ENCODE measurements around the gene OR2D2.
A peak's percentile ranks its signal among the peaks of the same experiment; 100 is the strongest.
"Not testable (repeated sequence)": the region's sequence is repeated elsewhere in the genome, so short reads cannot be mapped to it uniquely, and the experiment has no call there.

Gene OR2D2

DNA sequence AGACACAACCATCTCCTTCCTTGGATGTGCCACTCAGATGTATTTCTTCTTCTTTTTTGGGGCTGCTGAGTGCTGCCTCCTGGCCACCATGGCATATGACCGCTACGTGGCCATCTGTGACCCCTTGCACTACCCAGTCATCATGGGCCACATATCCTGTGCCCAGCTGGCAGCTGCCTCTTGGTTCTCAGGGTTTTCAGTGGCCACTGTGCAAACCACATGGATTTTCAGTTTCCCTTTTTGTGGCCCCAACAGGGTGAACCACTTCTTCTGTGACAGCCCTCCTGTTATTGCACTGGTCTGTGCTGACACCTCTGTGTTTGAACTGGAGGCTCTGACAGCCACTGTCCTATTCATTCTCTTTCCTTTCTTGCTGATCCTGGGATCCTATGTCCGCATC, 15.4 kb downstream of the OR2D2 start:
- no peak for DNase-seq

- DNase-seq: no peak
Measured at GRCh38 chr11:6876325-6876724, 16.0 kb downstream of the OR2D2 start, which contains the start of gene OR10A4. TSS of gene OR10A4 (plus strand) at chr11:6876625. CDS start at chr11:6876648, 23 bp downstream.

DNA sequence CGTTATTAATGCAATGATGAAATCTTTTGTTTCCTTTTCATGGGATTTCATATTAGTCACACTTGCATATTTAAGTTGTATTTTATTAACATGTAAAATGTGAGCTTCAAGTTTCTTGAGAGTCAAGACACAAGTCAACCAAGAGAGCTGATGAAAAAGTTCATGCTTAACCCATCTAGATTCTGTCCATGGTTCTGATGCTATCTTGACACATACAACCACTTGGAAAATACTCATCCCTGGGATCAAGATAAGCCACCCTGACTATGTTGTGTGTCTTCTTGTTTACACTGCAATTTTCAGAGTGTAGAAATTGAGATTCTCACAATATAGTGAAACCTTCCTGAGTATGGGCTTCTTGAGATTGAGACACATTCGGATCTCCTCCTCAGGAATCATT, 16.5 kb downstream of the OR2D2 start:
- no peak for DNase-seq

- DNase-seq: no peak
Measured at GRCh38 chr11:6871278-6871677, 21.0 kb downstream of the OR2D2 start.

GRCh38 chr11:6864438-6864837, 27.9 kb downstream of the OR2D2 start:
- no peak for DNase-seq

DNA sequence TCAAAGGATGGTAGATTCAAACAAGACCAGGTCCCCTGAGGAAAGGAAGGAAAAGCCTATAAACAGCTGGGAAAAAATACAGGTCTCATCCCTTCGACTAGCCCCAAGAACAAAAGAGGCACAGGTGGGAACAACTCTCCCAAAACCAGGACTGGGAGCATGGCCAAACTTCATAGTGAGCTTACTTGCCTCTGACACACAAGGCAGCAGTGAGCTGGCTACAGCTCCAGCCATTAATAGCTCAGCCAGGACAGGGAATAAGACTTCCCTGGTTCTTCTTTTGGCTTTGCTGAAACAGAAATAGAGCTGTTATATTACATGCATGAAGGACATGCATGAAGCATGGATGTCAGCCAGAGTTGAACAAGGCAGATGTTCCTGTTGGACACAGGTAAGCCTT, 29.3 kb downstream of the OR2D2 start, which contains the start of gene OR10A2:
Gene OR10A2 (plus strand): TSS at position 97 of the 400 bp plus-strand sequence. CDS start 6,698 bp downstream, outside the sequence.
- DNase-seq: no peak

- DNase-seq: no peak
Measured at GRCh38 chr11:6856871-6857270, 35.4 kb downstream of the OR2D2 start.

- peak; percentile 19 for DNase-seq
Measured at GRCh38 chr11:6855971-6856541, 36.2 kb downstream of the OR2D2 start.

DNA sequence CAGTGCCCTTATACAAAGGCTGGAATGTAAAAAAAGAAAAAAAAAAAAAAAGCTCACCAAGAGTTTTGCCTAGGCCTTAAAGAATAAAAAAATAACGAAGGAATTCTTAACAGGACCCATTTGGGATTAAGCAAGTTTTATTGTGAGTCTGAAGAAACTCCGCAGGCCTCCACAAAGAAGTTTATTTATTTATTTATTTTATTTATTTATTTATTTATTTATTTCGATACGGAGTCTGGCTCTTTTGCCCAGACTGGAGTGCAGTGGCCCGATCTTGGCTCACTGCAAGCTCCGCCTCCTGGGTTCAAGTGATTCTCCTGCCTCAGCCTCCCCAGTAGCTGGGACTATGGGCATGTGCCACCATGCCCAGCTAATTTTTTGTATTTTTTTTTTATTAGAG, 37.5 kb downstream of the OR2D2 start:
- DNase-seq: not testable (repeated sequence)

DNA sequence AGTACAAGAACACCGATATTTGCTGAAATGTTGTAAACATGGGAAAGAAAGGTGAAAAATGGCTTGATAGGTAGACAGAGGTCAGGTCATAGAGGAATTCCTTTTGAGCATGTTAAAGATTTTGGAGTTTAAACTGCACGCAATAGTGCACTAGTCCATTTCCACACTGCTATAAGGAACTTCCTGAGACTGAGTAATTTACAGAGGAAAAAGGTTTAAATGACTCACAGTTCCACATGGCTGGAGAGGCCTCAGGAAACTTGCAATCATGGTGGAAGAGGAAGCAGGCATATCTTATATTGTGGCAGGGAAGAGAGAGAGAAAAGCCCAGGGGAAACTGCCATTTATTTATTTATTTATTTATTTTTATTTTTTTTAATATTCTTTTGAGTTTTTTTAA, 41.8 kb downstream of the OR2D2 start:
- no peak for DNase-seq

DNA sequence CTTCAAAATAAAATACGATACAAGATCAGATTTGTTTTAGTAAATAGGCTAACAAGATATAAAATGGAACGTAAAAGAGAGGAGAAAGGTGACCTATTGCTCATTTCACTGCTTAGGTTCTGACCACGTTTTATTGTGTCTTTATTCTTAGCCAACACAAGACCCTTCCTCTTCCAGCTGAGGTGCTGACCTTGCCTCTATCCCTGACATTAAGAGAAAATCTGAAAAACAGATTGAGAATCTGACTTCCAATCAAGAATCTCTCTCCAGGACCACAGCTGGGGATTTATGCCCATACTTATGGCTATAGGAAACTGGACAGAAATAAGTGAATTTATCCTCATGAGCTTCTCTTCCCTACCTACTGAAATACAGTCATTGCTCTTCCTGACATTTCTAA, 46.9 kb downstream of the OR2D2 start, which contains the start of gene OR10A5:
Gene OR10A5 (plus strand): TSS at position 301 of the 400 bp plus-strand sequence. CDS start 0 bp downstream, at position 301.
- DNase-seq: no peak

DNA sequence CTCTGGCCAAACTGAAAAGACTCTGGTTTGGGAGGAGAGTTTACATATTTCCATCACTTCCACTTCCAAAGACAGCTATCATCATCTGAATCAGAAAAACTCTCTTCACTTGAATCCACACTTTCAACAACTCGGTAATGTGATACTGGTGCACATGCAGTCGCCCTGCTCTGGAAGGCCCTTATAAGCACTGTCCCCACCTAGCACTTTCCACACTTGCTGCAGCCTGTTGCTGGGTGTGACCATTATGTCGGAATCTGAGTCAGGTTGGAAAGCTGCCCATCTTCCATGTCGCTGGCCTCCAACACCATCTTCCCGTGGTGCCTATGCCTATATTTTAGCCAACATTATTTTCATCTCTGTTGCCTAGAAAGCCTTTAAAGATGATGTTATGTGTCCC, 47.9 kb downstream of the OR2D2 start:
- DNase-seq: no peak

DNA sequence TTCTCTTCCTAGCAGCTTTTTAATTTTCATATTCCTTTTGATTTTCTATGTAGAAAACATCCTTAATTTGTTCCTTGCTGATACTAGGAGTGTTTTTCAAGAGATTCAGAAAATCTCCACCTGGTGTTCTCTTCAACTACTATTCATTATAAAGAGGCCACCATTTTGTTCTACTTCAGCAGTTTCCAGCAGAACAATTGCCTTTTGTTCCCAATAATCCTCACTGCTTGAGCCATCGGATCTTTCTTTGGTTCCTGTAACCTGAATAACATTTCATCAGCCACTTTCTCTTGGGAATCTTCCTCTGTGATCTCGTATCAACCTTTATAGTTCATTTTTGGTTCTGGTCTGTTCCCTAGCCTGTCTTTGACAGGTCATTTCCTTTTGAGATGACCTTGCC, 48.6 kb downstream of the OR2D2 start:
- no peak for DNase-seq

- DNase-seq: no peak
Measured at GRCh38 chr11:6841694-6842093, 50.6 kb downstream of the OR2D2 start.
